RWPE2 (cell line): Measurements from ENCODE around the gene LSM5.

ENCODE experiments used
- ATAC-seq: fragments of 200-7000 bp; cut with Tn5 transposase; 3 replicates; pipeline ENCODE4 v1.9.1; 2021; ENCODE audit warnings: low read depth
- DNase-seq: peaks from one replicate; pipeline ENCODE4 v3.0.0-alpha.2; 2020; ENCODE audit warnings: low spot score
- H3K27ac ChIP-seq: fragments of 450-650 bp; 2 replicates; pipeline ENCODE4 v1.5.1; 2017; ENCODE audit warnings: mild to moderate bottlenecking; ENCODE audit not compliant: poor library complexity, severe bottlenecking
- H3K27me3 ChIP-seq: fragments of 250-450 bp; sonication (Bioruptor Pico); 2 replicates; pipeline ENCODE4 v1.5.1; 2021; ENCODE audit warnings: mild to moderate bottlenecking, moderate library complexity; ENCODE audit not compliant: insufficient read depth, poor library complexity, severe bottlenecking
- H3K36me3 ChIP-seq: fragments of 250-450 bp; sonication (Bioruptor Pico); 2 replicates; pipeline ENCODE4 v1.5.1; 2020; ENCODE audit warnings: low read depth, mild to moderate bottlenecking, moderate library complexity
- H3K4me1 ChIP-seq: fragments of 250-450 bp; sonication (Bioruptor Pico); 2 replicates; pipeline ENCODE4 v1.5.1; 2021; ENCODE audit warnings: mild to moderate bottlenecking, moderate library complexity; ENCODE audit not compliant: insufficient read depth, poor library complexity, severe bottlenecking
- H3K4me3 ChIP-seq: fragments of 250-450 bp; sonication (Bioruptor Pico); 2 replicates; pipeline ENCODE4 v1.5.1; 2021; ENCODE audit warnings: mild to moderate bottlenecking, moderate library complexity; ENCODE audit not compliant: severe bottlenecking
- H3K9me3 ChIP-seq: fragments of 250-450 bp; sonication (Bioruptor Pico); 2 replicates; pipeline ENCODE4 v1.5.1; 2021; ENCODE audit warnings: mild to moderate bottlenecking, moderate library complexity; ENCODE audit not compliant: severe bottlenecking
- TF ChIP-seq, protein P1 (sequence below): fragments of 450-650 bp; IDR thresholded peaks from one replicate; pipeline ENCODE4 v1.5.1; 2017; ENCODE audit warnings: mild to moderate bottlenecking, moderate library complexity; ENCODE audit not compliant: poor library complexity, severe bottlenecking

LSM5 gene

DNA sequence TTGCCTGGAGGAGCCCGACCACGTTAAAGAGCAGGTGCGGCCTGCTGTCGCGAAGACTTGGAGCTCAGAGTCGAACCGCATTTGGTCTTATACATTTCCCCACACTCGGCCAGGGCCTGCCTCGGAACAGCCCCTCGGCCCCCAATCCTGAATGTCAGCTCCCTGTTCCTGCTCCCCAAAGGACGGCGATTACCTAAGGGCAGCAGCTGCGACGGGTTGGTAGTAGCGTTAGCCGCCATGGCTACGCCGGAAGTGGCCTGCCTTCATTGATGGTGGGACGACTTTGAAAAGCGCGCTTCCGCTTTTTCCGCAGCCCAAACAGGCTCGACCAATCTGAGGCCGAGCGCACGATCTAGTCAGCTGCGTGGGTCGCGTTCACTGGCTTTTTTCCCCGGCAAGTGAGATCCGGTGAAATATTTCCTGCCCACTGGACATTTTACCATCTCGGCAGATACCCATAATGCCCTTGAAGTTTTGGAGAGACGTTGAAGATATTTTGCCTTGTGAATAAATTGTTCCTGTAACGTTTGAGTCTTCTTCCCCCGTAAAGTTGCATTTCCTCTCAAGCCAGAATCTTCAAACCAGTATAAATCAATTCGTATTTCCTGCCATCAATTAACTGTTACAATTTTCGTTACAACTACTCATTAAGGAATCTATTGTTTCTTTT lies at the start of gene LSM5:
Gene LSM5, minus strand, starts transcription at position 254 of the 670 bp plus-strand sequence. Its CDS starts 15 bp downstream, at position 239.
- peak; percentile 86 for ATAC-seq
- Histone ChIP-seq H3K27me3 (no peaks in the 10 kb centered on the region), H3K36me3 (peaks cover 29% of the 10 kb centered on the region), H3K4me3 (peak within 1 kb of the TSS; percentile 66), H3K4me1 (peaks cover 9% of the 10 kb centered on the region), H3K9me3 (no peaks in the 10 kb centered on the region), H3K27ac (peak within 1 kb of the TSS; percentile 77)
- peak; percentile 93 for DNase-seq
- TF ChIP-seq, protein P1, sequence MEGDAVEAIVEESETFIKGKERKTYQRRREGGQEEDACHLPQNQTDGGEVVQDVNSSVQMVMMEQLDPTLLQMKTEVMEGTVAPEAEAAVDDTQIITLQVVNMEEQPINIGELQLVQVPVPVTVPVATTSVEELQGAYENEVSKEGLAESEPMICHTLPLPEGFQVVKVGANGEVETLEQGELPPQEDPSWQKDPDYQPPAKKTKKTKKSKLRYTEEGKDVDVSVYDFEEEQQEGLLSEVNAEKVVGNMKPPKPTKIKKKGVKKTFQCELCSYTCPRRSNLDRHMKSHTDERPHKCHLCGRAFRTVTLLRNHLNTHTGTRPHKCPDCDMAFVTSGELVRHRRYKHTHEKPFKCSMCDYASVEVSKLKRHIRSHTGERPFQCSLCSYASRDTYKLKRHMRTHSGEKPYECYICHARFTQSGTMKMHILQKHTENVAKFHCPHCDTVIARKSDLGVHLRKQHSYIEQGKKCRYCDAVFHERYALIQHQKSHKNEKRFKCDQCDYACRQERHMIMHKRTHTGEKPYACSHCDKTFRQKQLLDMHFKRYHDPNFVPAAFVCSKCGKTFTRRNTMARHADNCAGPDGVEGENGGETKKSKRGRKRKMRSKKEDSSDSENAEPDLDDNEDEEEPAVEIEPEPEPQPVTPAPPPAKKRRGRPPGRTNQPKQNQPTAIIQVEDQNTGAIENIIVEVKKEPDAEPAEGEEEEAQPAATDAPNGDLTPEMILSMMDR: no peak

DNA sequence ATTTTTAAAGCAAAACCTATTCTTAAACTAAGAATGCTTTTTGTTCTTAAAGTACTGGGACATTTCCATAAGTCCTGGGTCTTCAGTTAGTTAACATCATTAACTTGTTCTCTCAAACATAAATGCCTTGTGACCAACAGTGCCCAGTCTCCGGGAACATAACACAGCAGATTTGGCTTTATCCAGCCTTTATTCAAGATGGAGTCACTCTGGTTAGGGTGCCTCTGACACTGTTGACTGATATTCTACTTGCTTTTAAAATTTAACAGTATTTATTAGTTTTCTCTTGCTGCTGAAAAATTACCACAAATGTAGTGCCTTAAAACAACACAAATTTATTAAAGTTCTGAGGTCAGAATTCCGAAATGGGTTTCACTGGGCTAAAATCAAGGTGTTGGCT lies 49.2 kb upstream of the LSM5 start:
- H3K4me3 ChIP-seq: no peak overlapping the region
- no peak for DNase-seq
- peaks cover 9% of the 10 kb centered on the region for H3K36me3 ChIP-seq
- no peaks in the 10 kb centered on the region for H3K9me3 ChIP-seq
- TF ChIP-seq, protein P1: no peak
- no peak overlapping the region for H3K27ac ChIP-seq
- peaks cover 11% of the 10 kb centered on the region for H3K4me1 ChIP-seq
- ATAC-seq: no peak
- no peaks in the 10 kb centered on the region for H3K27me3 ChIP-seq

DNA sequence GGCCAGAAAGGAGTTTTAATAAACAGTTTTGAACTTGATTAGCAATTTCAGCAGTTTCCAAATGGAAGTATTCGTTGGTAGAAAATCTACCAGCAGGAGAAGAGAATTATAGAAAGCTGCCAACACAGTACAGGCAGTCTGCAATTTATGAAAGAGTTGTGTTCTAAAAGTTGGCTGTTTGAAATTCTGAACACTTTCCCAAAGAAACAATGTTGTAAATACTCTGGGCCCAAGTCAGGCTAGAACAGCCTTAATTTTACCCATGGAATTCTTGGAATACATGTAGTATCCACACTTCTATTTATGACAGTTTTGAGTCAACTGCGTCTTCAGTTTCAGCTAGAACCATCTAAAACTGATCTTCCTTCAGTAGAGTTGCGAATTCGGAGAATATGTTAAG lies 47.6 kb upstream of the LSM5 start:
- Histone ChIP-seq H3K9me3 (no peaks in the 10 kb centered on the region), H3K4me3 (no peak overlapping the region), H3K4me1 (peaks cover 11% of the 10 kb centered on the region), H3K27ac (no peak overlapping the region), H3K27me3 (no peaks in the 10 kb centered on the region), H3K36me3 (no peaks in the 10 kb centered on the region; the same call in 1 of the 2 replicates)
- TF ChIP-seq, protein P1: no peak
- DNase-seq: no peak
- ATAC-seq: no peak

DNA sequence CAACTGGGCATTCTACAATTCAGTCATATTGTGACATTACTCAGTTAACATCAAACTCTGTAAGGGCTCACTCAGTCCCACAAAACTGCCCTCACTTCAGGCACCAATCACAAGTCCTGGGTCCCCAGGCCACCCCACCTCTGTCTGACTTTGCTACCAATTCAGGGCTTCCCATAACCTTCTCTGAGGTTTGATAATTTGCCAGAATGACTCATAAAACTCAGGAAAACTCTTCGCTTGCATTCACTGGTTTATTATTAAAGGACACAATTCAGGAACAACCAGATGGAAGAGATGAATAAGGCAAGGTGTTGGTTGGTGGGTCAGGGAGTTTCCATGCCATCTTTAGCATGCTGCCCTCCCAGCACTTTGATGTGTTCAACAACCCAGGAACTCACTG lies 46.4 kb upstream of the LSM5 start:
- Histone ChIP-seq H3K27ac (no peak overlapping the region), H3K9me3 (no peaks in the 10 kb centered on the region), H3K4me3 (no peak overlapping the region), H3K4me1 (peaks cover 11% of the 10 kb centered on the region), H3K36me3 (no peaks in the 10 kb centered on the region; the same call in 1 of the 2 replicates), H3K27me3 (no peaks in the 10 kb centered on the region)
- TF ChIP-seq, protein P1: no peak
- ATAC-seq (peak; percentile 68), DNase-seq (no peak)

DNA sequence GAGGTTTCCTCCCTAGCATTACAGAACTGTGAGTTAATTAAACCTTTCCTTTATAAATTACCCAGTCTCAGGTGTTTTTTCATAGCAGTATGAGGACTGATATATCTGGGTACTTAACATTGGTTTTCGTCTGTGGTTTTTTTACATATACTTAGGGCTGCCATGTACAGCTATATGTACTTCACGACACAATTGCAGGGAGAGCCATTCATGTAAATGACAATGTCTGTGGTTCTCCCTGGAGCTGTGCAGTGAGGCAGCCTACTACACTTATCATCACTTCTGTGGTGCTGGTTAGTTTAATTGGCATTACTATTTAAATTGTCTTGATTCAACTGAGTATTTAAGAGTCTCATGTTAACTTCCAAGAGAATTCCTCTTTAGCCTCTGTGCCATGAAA lies 45.8 kb upstream of the LSM5 start:
- H3K4me1 ChIP-seq: peaks cover 11% of the 10 kb centered on the region
- H3K4me3 ChIP-seq: no peak overlapping the region
- H3K27ac ChIP-seq: no peak overlapping the region
- no peaks in the 10 kb centered on the region for H3K36me3 ChIP-seq
- no peak for ATAC-seq
- H3K27me3 ChIP-seq: no peaks in the 10 kb centered on the region
- H3K9me3 ChIP-seq: no peaks in the 10 kb centered on the region
- TF ChIP-seq, protein P1: no peak
- DNase-seq: no peak
